NCI-H524 (cell line): ENCODE results near the gene CC2D1A.

Source experiments
- DNase-seq, 2 experiments: peaks; one replicate each; lab custom pipeline; 2025; lab: John Stamatoyannopoulos, UW

Gene CC2D1A

DNA sequence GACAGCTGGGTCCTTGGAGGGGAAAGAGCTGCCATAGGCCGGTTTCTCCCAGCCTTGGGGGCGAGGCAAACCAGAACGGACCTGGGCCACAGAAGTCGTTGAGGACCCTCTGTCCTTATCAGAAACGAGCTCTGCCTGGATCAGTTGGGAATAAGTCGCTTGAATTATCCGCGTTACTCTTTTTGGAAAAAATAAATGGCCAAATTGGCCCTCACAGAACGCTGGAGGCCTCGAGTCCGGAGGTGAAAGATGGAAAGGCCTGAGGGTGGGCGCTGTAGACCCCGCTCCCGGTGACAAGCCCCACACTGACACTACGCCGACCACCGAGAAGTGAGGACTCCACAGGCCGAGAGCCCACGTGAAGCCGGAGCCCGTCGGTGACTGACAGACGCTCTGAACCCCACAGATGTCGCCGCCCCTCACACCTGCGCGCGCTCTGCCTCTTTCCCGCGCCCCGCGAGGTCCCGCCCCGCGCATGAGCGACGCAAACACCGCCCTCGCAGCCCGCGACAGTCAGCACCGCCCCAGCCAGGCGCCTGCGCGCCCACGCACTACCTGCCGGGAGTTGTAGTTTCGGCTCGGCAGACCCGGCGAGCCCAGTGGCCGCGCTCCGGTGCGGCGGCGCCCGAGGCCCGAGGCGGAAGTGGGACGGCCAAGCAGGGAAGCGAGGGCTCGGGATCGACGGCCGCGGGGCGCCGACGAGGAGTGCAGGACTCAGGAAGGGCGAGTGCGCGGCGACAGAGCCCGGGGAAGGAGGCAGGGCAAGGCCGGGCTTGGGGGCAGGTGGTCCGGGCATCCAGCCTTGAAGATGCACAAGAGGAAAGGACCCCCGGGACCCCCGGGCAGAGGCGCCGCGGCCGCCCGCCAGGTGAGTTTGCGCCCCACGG lies at the start of gene CC2D1A, which contains the start of gene BRME1:
Gene CC2D1A, plus strand, starts transcription at position 568 of the 887 bp plus-strand sequence. Its CDS starts 241 bp downstream, at position 809.
Gene BRME1, minus strand, starts transcription at position 484 of the 887 bp plus-strand sequence. CDS start 1,225 bp downstream, outside the sequence.
- peak; percentile 74 to 94 for DNase-seq

DNA sequence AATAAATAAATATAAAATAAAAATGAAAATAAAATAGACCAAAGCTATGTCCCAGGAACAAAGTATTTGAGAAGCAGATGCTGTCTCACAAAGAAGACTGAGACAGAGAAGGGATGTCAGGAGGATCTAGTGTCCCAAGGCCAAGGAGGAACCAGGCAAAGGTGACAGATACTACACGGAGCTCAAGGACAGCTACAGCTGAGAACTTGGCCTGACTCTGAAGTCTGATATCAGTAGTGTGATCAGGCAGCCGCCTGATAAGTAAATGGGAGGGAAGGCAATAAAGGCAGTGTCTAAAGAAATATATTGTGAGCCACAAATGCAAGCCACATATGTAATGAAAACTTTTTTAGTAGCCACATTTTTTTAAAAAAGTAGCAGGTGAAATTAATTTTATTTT lies 49.5 kb upstream of the CC2D1A start:
- no peak for DNase-seq

DNA sequence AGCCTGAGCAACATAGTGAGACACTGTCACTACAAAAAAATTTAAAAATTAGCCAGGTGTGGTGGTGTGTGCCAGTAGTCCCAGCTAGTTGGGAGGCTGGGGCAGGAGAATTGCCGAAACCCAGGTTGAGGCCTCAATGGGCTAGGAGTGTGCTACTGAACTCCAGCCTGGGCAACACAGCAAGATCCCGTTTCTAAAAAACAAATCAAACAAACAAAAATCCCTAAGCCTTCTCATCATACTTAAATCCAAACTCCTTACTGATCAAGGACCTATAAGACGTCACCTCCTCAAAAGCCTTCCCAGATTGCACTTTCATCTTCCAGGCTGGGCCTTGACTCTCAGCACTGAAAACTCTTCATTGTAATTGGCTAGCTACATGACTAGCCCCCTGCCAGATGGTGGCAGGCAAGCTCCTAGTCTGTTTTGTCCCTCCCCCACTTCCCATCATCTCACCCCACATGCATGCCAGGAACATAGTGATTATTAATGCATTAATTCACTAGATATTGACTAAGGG lies 46.6 kb upstream of the CC2D1A start:
- DNase-seq: peak; percentile 23 to 64

DNA sequence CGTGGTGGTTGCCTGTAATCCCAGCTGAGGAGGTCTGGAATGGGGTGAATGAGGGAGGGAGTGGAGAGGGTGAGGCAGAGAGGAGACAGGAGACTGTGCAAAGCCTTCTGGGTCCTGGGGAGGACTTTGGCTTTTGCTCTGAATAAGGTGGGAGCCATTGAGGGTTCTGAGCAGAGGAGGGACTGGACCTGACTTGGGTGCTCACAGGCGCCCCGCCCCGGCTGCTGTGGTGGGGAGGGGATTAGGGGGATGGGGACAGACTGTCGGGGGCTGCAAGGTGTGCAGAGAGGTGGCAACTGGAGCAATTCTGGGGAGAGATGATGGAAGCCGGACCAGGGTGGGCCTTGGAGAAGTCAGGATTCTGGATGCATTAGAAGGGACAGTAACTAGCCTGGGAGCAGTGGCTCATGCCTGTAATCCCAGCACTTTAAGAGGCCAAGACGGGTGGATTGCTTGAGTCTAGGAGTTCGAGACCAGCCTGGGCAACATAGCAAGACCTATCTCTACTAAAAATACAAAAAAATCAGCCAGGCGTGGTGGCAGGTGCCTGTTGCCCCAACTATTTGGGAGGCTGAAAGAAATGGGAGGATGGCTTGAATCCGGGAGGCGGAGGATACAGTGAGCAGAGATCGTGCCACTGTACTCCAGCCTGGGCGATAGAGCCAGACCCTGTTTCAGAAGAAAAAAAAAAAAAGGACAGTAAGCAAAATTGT lies 45.2 kb upstream of the CC2D1A start:
- no peak for DNase-seq

DNA sequence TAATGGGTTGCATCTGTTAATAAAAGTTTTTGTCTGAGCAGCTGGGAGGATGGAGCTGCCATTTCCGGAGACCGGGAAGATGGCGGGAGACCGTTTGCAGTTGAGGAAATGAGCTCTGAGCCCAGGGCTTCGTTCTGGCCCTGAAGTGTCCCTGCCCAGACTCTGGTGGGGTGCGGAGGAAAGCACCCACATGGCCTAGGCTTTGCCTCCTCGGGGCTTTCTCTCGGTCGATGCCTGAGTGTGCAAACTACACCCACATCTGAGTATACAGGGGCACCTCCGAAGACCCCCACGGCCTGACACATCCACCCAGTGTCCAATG lies 44.6 kb upstream of the CC2D1A start:
- no peak for DNase-seq

DNA sequence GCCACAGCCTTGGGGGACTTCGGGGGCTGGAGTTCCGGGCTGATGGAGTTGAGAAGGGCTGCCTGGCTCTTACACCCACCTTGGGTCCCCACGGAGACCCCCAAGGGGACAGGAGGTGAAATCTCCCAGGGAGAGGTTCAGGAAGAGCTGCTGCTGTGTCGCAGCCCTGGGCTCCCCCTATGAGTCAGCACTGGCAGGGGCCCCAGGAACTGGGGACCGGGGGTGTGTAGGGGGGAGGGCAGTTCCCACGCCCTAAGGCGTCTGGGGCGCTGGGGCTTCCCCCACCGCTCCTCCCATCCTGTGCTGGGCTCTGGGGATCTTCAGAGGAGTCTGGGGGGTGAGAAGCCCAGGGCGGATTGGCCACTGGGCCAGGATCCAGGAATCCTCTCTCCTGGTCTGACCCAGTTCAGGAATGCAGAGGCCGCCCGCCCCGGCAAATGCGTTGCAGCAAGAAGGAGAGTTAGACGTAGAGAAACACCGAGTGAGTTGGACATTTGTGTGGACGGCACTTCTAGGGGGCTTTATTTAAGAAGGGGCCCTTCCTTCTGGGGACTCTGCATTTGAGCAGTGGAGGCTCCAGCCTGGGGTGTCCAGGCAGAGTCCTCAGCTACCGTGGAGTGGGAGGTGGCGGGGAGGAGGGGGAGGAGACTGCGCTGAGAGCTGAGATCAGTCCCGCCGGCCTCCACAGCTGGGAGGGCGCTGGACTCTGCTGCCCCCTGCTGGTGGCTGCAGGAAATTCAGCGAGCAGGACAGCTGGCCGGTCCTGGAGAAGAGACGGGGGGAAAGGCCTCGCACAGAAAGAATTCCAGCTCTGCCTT lies 44.1 kb upstream of the CC2D1A start:
- peak; percentile 56 to 79 for DNase-seq

DNA sequence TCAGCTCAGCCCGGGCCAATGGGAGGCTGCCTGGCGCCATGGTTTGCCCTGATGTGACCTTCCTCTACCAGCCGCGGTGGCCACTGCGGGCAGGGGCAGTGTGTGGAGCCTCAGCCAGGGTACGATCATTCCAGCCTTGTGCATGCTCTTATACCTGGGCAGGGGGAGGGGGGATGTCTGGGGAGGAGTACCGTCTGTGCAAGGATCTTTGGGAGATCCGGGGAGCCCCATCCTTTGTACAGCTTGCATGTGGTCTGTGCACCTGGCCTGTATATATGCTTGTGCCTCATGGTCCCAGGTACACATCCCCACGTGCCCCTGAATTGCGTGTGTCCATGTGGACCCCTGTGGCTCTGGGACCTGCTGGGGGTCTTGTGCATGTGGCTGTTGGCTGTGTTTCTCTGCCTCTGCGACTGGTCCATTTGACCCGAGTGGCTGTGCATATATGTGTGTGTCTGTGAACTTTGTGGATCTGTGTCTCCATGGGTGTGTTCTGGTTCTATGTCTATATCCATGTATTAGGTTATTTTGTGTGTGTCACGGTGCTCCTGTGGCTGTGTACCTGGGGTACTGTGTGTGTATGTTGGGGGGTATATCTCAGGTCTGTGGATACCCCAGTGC lies 41.8 kb upstream of the CC2D1A start:
- peak in 1 of 2 experiments; percentile 39 for DNase-seq

DNA sequence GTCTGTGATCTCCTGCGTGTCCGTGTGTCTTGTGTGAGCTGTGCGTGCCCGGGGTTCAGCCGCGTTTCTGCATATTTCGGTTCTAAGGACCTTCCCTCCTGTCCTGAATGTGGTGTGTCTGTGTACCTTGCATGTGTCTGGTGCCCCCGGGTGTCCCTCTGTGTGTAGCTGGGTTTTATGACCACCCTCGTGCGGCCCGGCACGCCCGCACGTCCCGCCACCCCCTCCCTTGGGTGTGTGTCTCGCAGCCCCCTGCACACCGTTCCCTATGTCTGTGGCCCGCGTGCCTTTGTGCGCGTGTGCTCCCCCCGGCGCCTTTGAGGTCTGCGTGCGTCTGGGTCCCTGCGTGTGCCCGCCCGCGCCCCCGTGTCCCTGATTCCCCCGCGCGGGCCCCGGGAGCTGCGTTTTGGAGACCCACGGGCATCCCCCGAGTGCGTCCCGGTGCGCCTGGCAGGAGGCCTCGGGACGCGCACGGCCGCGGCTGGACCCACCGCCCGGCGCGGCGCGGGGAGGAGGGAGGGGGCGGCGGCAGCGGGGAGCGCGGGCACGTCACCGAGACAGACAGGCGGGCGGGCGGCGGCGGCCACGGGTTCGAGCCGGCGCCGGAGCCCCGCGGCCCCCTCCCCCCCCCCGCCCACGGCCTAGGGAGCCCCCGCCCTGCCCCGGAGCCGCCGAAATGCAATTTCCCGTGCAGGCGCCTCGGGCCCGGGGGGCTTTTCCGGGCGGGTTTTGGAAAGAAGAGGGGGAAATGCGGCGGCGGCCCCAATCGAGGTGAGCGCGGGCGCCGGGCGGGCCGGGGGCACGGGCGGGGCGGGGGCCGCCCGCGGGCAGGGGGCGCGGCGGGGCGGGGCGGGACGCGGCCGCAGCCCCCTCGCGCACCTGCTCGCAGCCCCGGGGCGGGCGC lies 41.1 kb upstream of the CC2D1A start:
- peak in 1 of 2 experiments; percentile 48 for DNase-seq

DNA sequence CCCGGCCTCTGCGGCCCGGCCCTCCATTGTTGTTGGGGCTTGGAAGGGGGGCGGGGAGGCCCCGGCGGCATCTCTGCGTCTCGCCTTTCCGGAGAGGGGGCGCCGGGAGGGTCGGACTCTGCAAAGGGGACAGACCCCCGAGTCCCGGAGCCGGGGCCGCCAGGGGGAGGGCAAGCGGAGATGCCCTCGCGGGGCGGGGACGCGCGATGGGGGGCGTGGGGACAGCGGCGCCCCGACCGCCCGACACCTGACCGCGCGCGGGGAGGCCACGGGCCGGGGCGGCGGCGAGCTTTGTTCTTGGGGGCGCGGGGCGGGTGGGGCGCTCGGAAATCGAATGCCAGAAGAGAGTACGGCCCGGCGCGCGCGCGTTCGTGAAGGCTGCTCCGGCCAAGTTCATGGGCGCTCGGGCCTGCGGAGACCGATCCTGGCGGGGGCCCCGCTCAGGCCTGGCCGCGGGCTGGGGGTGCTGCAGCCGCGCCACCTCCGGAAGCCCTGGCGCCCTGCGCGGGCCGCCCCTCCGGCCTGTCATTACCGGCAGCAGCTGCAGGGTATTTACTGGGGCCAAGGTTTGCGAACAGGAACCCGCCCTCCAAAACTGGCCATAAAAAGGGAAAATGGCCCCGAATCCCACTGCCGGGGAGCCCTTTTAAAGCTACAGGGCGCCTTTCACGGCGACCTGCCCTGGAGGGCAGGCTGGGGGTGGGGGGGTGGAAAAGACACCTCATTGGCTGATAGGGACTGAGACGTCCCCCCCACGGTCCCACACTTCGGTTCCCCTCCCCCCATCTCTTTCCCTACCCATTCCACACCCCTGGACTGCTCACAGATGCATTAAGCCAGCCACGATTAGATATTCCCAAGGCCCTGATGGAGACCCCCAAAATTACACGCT lies 40.2 kb upstream of the CC2D1A start:
- peak in 1 of 2 experiments; percentile 41 for DNase-seq

DNA sequence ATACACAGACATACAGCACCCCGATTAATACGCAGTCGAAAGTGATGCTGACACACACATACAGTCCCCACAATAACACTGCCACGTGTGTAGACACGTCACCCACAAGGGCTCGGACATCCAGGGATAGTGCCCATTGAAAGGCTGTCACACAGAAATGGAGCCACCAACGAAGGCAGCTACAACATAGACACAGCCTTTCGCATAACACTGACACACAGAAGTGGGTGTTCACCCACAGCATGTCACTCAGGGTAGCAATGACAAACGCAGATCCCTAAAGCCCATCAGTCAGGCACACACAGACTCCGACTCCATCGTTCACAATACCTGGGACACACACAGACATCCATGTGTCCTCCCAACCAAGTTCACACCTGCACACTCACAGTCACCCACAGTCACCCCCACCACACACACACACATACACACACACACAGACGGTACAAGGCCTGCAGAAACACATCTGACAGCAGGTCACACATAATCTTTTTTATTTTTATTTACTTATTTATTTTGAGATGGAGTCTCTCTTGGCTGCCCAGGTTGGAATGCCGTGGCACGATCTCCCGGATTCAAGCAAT lies 39.4 kb upstream of the CC2D1A start:
- no peak for DNase-seq

DNA sequence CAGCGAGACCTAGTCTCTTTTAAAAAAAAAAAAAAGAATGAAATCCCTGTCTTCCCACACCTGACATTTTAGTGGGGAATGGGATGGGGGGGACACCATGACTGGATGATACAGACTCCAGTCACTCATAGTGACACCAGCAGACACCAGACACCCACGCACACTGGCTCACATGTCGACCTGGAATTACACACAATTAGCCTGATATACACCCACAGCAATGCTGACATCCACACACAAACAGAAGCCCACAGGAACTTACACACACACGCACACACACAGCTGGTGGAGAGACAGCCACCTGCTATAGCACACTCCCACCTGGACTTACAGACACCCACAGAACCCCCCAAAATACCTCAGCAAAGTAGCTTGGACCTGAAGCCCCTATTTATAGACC lies 37.3 kb upstream of the CC2D1A start:
- no peak for DNase-seq

DNA sequence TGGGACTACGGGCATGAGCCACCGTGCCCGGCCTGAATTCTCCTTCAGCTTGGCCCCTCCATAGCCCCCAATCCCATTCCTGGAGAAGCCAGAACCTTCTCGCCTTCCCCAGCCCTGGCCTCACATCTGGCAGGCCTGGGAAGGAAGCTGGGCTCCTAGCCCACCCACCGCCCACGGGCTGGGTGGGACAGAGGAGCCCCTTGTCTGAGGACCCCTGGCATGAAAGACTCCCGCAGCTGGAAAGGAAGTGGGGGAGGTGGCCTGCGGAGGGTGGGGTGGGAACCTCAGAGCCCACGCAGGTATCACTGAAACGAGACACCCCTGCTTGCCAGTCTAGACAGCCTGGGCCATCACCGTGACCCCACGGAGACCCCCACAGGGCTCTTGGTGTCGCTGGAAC lies 36.7 kb upstream of the CC2D1A start:
- DNase-seq: no peak

DNA sequence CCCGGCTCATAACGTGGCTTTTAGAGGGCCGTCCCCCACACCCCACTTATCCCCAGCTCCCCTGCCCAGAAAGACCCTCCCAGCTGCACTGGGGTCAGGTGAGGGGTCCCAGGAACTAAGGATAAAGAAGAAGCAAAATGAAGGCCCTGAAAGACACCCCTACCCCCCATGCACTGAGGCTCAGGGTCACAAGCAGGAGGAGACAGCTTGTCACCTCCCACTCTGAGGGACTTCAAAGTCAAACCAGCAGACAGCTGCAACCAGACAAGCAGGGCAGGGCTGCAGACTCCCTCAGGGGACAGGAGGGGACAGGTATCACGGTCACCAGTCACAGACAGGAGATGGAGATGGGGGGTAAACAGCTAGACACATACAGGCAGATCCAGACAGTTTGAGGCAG lies 35.1 kb upstream of the CC2D1A start:
- DNase-seq: no peak

DNA sequence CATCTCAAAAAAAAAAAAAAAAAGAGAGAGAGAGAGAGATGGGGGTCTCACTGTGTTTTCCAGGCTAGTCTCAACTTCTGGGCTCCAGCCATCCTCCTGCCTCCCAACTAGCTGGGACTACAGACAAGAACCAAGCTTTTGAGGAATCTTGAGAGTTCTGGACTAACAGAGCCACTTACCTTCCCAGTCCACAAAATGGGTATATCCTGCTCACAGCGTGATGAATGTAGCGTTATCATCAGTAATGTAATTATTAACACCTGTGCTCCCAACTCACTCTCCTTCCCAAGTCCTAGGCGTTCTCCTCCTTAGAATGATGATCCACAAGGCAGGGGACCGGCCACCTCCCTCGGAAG lies 33.7 kb upstream of the CC2D1A start:
- no peak for DNase-seq

DNA sequence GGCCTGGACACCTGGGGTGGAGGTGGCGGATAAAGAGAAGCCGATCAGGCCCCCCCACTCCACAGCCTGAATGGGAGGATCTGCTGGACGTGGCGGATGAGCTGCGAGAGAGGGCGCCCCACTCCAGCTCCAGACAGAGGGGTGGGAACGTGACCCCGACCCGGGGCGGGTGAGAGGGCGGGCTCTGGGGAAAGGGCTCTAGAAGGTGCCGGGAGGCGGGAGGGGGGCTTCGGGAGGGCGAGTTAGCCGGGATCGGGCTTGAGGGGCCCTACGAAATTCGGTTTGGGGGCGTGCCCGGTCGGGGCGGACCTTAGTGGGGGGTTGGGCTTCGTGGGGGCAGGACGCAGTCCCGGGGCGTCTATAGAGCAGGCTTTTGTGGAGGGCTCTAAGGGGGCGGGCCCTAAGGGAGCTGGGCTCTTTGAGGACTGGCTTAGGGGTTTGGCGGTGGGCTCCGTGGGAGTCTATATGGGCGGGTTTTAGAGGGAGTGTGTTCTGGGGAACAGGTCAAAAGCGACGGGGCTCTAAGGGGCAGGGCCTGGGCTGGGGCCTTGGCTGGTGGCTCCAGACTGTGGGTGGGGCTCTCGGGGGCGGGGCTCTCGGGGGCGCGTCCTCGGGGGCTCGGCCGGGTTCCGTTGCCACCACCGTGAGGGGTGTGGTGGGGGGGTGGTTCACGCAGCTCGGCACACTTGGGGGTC lies 33.2 kb upstream of the CC2D1A start:
- no peak for DNase-seq

DNA sequence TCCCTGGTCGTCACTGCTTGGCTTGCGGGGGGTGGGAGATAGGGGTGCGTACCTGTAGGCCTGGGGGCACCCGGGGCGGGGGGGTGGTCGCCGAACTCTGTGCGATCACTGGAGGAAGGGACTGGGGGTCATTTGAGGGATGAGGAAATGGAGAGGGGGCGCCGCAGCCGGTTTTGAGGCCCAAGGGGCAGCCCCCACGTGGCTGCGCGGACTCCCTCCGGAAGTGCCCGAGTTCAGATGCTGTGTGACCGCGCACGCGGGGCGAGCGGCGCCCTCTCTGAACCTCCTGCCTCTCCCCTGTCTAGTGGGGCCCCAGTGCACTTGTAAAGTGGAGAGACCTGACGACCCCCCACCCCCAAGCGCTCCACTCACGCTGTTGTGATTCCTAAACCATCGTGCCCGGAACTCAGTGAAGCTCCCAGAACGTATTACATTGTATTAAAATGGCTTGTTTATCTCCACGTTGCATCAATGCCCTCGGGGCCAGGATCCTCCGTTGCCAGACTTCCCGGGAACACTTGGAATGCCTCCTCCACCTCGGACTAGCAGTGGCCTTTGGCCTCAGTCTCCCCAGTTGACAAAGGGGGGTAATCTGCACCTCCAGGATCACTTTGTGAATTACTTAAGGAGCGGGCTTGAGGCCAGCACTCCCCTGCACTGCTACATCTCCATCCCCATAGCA lies 32.0 kb upstream of the CC2D1A start:
- no peak for DNase-seq

DNA sequence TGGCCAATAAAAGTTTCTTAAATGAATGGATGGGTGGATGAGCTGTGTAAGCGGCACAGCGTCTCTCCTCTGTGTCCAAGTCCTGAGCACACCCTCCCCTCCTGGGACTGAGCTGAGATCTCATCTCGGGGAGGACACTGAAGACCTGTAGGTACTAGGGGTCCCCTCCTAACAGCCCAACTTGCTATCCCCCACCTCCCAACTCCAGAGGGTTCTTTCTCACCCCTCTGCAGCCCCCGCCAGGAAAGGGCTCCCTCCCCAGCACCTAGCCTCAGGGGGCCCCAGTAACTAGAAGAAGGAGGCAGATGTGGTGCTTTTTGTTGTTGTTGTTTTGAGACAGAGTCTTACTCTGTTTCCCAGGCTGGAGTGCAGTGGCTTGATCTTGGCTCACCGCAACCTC lies 30.2 kb upstream of the CC2D1A start:
- DNase-seq: no peak

DNA sequence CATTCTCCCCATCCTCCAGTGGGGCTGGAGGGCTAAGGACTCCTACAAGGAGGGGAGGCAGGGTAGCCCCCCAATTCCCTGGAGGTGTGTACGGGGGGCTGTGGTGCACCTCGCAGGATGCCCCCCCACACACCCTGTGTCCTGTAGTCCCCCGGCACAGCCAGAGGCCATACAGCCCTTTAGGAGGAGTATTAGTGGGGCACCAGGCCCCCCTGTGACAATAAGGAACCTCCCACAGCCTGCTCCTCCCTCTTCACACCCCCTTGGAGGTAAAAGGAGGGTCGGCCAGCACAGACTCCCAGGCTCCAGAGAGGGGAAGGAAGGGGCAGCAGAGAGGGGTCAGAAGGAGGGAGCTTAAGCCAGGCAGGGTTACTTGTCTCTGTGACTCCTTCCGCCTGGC lies 29.2 kb upstream of the CC2D1A start, which contains the start of gene NANOS3:
Gene NANOS3, plus strand, starts transcription at position 301 of the 400 bp plus-strand sequence. CDS start 115 bp downstream, outside the sequence.
- no peak for DNase-seq
